ENCODE results near the gene WDFY3. TPM values are rescaled to one million over a fixed set of nuclear protein-coding genes. Genes with fewer than 3 reads are reported as not detected.
"Not testable (repeated sequence)": the region's sequence is repeated elsewhere in the genome, so short reads cannot be mapped to it uniquely, and the experiment has no call there.

WDFY3 gene
- total and polyA plus RNA-seq, 3 donors from 2014 or later: 31.7 to 168 (median 126) TPM

GRCh38 chr4:84684361-84684760 is 282.1 kb downstream of the WDFY3 start:
- intact Hi-C loops (cut with DNase I; ENCODE audit: low total_unique reads): no loop called here
- no peaks in the 10 kb centered on the region for H3K27me3 ChIP-seq
- no peak for DNase-seq
- WGBS, 2 donors: 86 to 87% methylated on average over 3 of the region's 3 CpGs
- H3K4me1 ChIP-seq: no peaks in the 10 kb centered on the region
- no peaks in the 10 kb centered on the region for H3K9me3 ChIP-seq
- no peak overlapping the region for H3K27ac ChIP-seq
- no peaks in the 10 kb centered on the region for H3K36me3 ChIP-seq (ENCODE audit: low read depth, missing control alignments)
- H3K4me3 ChIP-seq: no peak overlapping the region
- no peak for TF ChIP-seq POLR2A (IDR thresholded peaks at IDR 0.05)
- no peak for TF ChIP-seq CTCF (IDR thresholded peaks at IDR 0.05)

- no peak for DNase-seq
- no peak for TF ChIP-seq POLR2A (IDR thresholded peaks at IDR 0.05)
- TF ChIP-seq CTCF (IDR thresholded peaks at IDR 0.05): no peak
- Histone ChIP-seq H3K4me3 (no peak overlapping the region), H3K27ac (no peak overlapping the region), H3K27me3 (no peaks in the 10 kb centered on the region), H3K4me1 (no peaks in the 10 kb centered on the region), H3K36me3 (ENCODE audit: low read depth, missing control alignments) (no peaks in the 10 kb centered on the region), H3K9me3 (no peaks in the 10 kb centered on the region)
- WGBS, 2 donors: 87% methylated on average over 7 of the region's 7 CpGs
- intact Hi-C loops (cut with DNase I; ENCODE audit: low total_unique reads): no loop called here
These were observed 283.2 kb downstream of the WDFY3 start for GRCh38 chr4:84683064-84683850.

- H3K4me3 ChIP-seq; H3K36me3 ChIP-seq (ENCODE audit: low read depth, missing control alignments); H3K27me3 ChIP-seq; intact Hi-C loops (cut with DNase I; ENCODE audit: low total_unique reads); DNase-seq; H3K9me3 ChIP-seq; H3K27ac ChIP-seq; H3K4me1 ChIP-seq: not testable (repeated sequence)
- WGBS, 2 donors: 81 to 90% methylated on average over 4 of the region's 4 CpGs
These were observed 283.8 kb downstream of the WDFY3 start for GRCh38 chr4:84682661-84683060.

GRCh38 chr4:84681486-84682274 is 284.8 kb downstream of the WDFY3 start:
- WGBS, 2 donors: 82 to 92% methylated on average over 2 of the region's 2 CpGs
- intact Hi-C loops (cut with DNase I; ENCODE audit: low total_unique reads): no loop called here
- TF ChIP-seq CTCF (IDR thresholded peaks at IDR 0.05) (no peak), POLR2A (IDR thresholded peaks at IDR 0.05) (no peak)
- Histone ChIP-seq H3K9me3 (no peaks in the 10 kb centered on the region), H3K27ac (no peak overlapping the region), H3K4me1 (no peaks in the 10 kb centered on the region), H3K36me3 (ENCODE audit: low read depth, missing control alignments) (no peaks in the 10 kb centered on the region), H3K27me3 (no peaks in the 10 kb centered on the region), H3K4me3 (no peak overlapping the region)
- no peak for DNase-seq

GRCh38 chr4:84680956-84681355 is 285.5 kb downstream of the WDFY3 start:
- no peak for DNase-seq
- WGBS, 2 donors: 89 to 94% methylated on average over 4 of the region's 4 CpGs
- Histone ChIP-seq H3K27me3 (no peaks in the 10 kb centered on the region), H3K27ac (no peak overlapping the region), H3K36me3 (ENCODE audit: low read depth, missing control alignments) (no peaks in the 10 kb centered on the region), H3K4me3 (no peak overlapping the region), H3K4me1 (no peaks in the 10 kb centered on the region), H3K9me3 (no peaks in the 10 kb centered on the region)
- TF ChIP-seq POLR2A (IDR thresholded peaks at IDR 0.05) (no peak), CTCF (IDR thresholded peaks at IDR 0.05) (no peak)
- intact Hi-C loops (cut with DNase I; ENCODE audit: low total_unique reads): no loop called here

Measured in testis (tissue), 3 donors.